NCI-H1092 treated with DMSO at 0.1 percent for 48 hours (cell line): ENCODE data around the gene MED23.
"Not testable (repeated sequence)": the region's sequence is repeated elsewhere in the genome, so short reads cannot be mapped to it uniquely, and the experiment has no call there.

Experiments
- DNase-seq: peaks from one replicate; lab custom pipeline; 2025; lab: John Stamatoyannopoulos, UW

MED23 gene

GRCh38 chr6:131574686-131575085 lies 53.4 kb downstream of the MED23 start:
- no peak for DNase-seq

- DNase-seq: no peak
These were observed 53.9 kb downstream of the MED23 start for GRCh38 chr6:131574133-131574532.

GRCh38 chr6:131572686-131573415 lies 55.2 kb downstream of the MED23 start, which contains the start of gene ARG1:
Gene ARG1 (plus strand): TSS chr6:131573226. CDS start chr6:131573283, 57 bp downstream.
- DNase-seq: no peak

- no peak for DNase-seq
These were observed 59.3 kb downstream of the MED23 start for GRCh38 chr6:131568726-131569125.

- no peak for DNase-seq
These were observed 63.0 kb downstream of the MED23 start for GRCh38 chr6:131565056-131565455.

- DNase-seq: no peak
These were observed 65.9 kb downstream of the MED23 start for GRCh38 chr6:131561925-131562707.

- DNase-seq: no peak
These were observed 69.1 kb downstream of the MED23 start for GRCh38 chr6:131558922-131559321.

- DNase-seq: no peak
These were observed 72.0 kb downstream of the MED23 start for GRCh38 chr6:131555992-131556391.

GRCh38 chr6:131552572-131552971 lies 75.5 kb downstream of the MED23 start:
- no peak for DNase-seq

GRCh38 chr6:131551902-131552301 lies 76.1 kb downstream of the MED23 start:
- DNase-seq: no peak

GRCh38 chr6:131549811-131550210 lies 78.2 kb downstream of the MED23 start:
- no peak for DNase-seq

- no peak for DNase-seq
These were observed 79.6 kb downstream of the MED23 start for GRCh38 chr6:131548441-131548840.

GRCh38 chr6:131547488-131547887 lies 80.6 kb downstream of the MED23 start:
- no peak for DNase-seq

- no peak for DNase-seq
These were observed 82.7 kb downstream of the MED23 start for GRCh38 chr6:131545317-131545716.

- not testable (repeated sequence) for DNase-seq
These were observed 89.4 kb downstream of the MED23 start for GRCh38 chr6:131538615-131539014.

- no peak for DNase-seq
These were observed 95.4 kb downstream of the MED23 start for GRCh38 chr6:131532580-131533039.

GRCh38 chr6:131531681-131532080 lies 96.4 kb downstream of the MED23 start:
- DNase-seq: not testable (repeated sequence)

GRCh38 chr6:131530936-131531335 lies 97.1 kb downstream of the MED23 start:
- not testable (repeated sequence) for DNase-seq

GRCh38 chr6:131524695-131525336 lies 103.2 kb downstream of the MED23 start:
- no peak for DNase-seq

GRCh38 chr6:131523988-131524673 lies 103.9 kb downstream of the MED23 start:
- no peak for DNase-seq
